Measurements from ENCODE around the gene TRUB1. TPM values are rescaled to one million over a fixed set of nuclear protein-coding genes. Genes with fewer than 3 reads are reported as not detected.

The TRUB1 gene
- total and polyA plus RNA-seq, 2 donors (not counting 3 experiments of a cell fraction or from before 2014, with no cell fraction given) = 4.6 to 16.7 TPM

DNA sequence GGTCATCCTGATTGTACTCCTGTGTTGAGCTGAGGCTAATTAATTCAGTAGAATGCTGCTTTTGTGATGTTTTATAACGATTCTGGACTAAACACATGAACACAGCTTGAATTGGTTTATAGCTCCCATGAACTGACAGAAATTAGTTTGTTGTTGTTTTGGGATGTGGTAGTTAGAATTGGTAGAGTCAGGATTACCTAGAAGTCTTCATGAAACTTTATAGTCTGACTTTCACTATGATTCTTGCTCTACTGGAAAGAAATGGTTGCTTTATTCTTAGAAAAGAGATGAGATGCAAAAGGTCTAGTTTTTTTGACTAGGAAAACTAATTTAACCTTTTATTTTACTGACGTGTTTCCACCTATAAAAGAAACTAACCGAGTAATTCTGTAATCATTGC is 23.4 kb upstream of the TRUB1 start:
- no peaks in the 10 kb centered on the region for H3K36me3 ChIP-seq (ENCODE audit: control insufficient read depth in 2 of 2, extremely low read depth in 1 of 2, insufficient read depth in 2 of 2, low read length in 2 of 2)
- no TSS peak for BruUV-seq (replicated peaks)
- no peak for FAIRE-seq
- H3K9me1 ChIP-seq (replicated peaks; ENCODE audit: control insufficient read depth, extremely low read depth, insufficient read depth, low read length) = no peaks in the 10 kb centered on the region
- no peaks in the 10 kb centered on the region for H4K20me1 ChIP-seq (replicated peaks; ENCODE audit: control insufficient read depth, extremely low read depth, insufficient read depth, low read length)
- no peak overlapping the region for H3K4me3 ChIP-seq (replicated peaks in 1 of 3; ENCODE audit: insufficient read depth in 1 of 3, low read depth in 1 of 3, low read length in 3 of 3)
- H3K27ac ChIP-seq (ENCODE audit: insufficient read depth, low read depth, low read length) = no peak overlapping the region
- H3K79me2 ChIP-seq (ENCODE audit: control insufficient read depth, insufficient read depth, low read length) = no peaks in the 10 kb centered on the region
- no peak for TF ChIP-seq GATA2 (IDR thresholded peaks at IDR 0.05; ENCODE audit: insufficient read depth, insufficient read length, low read depth, low read length)
- TF ChIP-seq, protein P1, sequence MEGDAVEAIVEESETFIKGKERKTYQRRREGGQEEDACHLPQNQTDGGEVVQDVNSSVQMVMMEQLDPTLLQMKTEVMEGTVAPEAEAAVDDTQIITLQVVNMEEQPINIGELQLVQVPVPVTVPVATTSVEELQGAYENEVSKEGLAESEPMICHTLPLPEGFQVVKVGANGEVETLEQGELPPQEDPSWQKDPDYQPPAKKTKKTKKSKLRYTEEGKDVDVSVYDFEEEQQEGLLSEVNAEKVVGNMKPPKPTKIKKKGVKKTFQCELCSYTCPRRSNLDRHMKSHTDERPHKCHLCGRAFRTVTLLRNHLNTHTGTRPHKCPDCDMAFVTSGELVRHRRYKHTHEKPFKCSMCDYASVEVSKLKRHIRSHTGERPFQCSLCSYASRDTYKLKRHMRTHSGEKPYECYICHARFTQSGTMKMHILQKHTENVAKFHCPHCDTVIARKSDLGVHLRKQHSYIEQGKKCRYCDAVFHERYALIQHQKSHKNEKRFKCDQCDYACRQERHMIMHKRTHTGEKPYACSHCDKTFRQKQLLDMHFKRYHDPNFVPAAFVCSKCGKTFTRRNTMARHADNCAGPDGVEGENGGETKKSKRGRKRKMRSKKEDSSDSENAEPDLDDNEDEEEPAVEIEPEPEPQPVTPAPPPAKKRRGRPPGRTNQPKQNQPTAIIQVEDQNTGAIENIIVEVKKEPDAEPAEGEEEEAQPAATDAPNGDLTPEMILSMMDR (IDR thresholded peaks at IDR 0.05; ENCODE audit: extremely low read depth in 1 of 2, insufficient read depth in 1 of 2, low read depth in 1 of 2, low read length in 2 of 2) = no peak
- TF ChIP-seq, protein P2, sequence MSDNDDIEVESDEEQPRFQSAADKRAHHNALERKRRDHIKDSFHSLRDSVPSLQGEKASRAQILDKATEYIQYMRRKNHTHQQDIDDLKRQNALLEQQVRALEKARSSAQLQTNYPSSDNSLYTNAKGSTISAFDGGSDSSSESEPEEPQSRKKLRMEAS (IDR thresholded peaks at IDR 0.05; ENCODE audit: insufficient read depth, insufficient read length) = no peak
- TF ChIP-seq JUN (IDR thresholded peaks at IDR 0.05; ENCODE audit: borderline replicate concordance, insufficient read depth, insufficient read length, low read depth) = no peak
- TF ChIP-seq EZH2 (IDR thresholded peaks at IDR 0.05; ENCODE audit: borderline replicate concordance, low read depth, low read length, severe bottlenecking) = no peak
- no peak for TF ChIP-seq FOS (IDR thresholded peaks at IDR 0.05; ENCODE audit: borderline replicate concordance, insufficient read depth, low read length)
- TF ChIP-seq POLR2AphosphoS5 (IDR thresholded peaks at IDR 0.05; ENCODE audit: insufficient read depth, low read depth, low read length) = no peak
- no peak for TF ChIP-seq POLR2A (IDR thresholded peaks at IDR 0.05; ENCODE audit: low read depth, low read length)
- no peak for TF ChIP-seq MYC (IDR thresholded peaks at IDR 0.05; ENCODE audit: low read depth, low read length)
- H3K4me2 ChIP-seq (ENCODE audit: insufficient read depth, low read length) = no peak overlapping the region
- no peaks in the 10 kb centered on the region for H3K4me1 ChIP-seq (ENCODE audit: control insufficient read depth, extremely low read depth, insufficient read depth, low read length)
- no peak overlapping the region for H3K9ac ChIP-seq (replicated peaks; ENCODE audit: extremely low read depth, insufficient read depth, low read length)
- dilution Hi-C loops (cut with MboI; ENCODE audit: extremely low pct_ligation_motif_present, low sequenced_read_pairs) (no loop called here), intact Hi-C loops (cut with micrococcal nuclease) (no loop called here)
- no peak overlapping the region for H2AFZ ChIP-seq (ENCODE audit: low read depth, low read length)
- no peaks in the 10 kb centered on the region for H3K27me3 ChIP-seq (ENCODE audit: control insufficient read depth in 2 of 2, insufficient read depth in 2 of 2, low read length in 2 of 2)
- ChIA-PET CTCF (interaction anchor here (0.9 to 1.1 kb wide), 2 partner anchors 27 to 88 kb away, joined by 3 read pairs; no protein-coding TSS in a partner anchor), POLR2A (no interaction called here)
- H3K9me3 ChIP-seq (replicated peaks; ENCODE audit: control insufficient read depth, insufficient read depth, low read length) = no peaks in the 10 kb centered on the region
- no peak for DNase-seq (ENCODE audit: low read depth, low spot score)
